HEK293 (cell line): ENCODE results near the gene VILL.
"Not testable (repeated sequence)": the region's sequence is repeated elsewhere in the genome, so short reads cannot be mapped to it uniquely, and the experiment has no call there.

Experiments used
- CTCF ChIA-PET: fragments of 350-600 bp; formaldehyde crosslinking; extraction: SDS; loops from one replicate; lab custom pipeline; 2021; ENCODE audit warnings: antibody characterized with exemption; lab: Yijun Ruan, JAX
- POLR2A ChIA-PET: fragments of 300-600 bp; formaldehyde crosslinking; extraction: SDS; loops from one replicate; lab custom pipeline; 2020; ENCODE audit warnings: antibody characterized with exemption, inconsistent platforms; lab: Yijun Ruan, JAX
- H3K27ac ChIP-seq: fragments of 200-500 bp; sonication (Bioruptor generic); 2 replicates; pipeline ENCODE4 v1.5.1; 2014; ENCODE audit warnings: low read depth, low read length, control low read depth, inconsistent platforms; ENCODE audit errors: extremely low read depth
- H3K36me3 ChIP-seq, 2 experiments: fragments of 200-500 bp in 1 of 2; sonication (Bioruptor generic) in 1 of 2; 1 replicate in 1 of 2; 2 replicates in 1 of 2; pipeline ENCODE4 v1.5.1; 2014 to 2017; ENCODE audit warnings: inconsistent platforms in 2 of 2, low read length in 2 of 2; ENCODE audit not compliant: control insufficient read depth in 2 of 2, insufficient read depth in 1 of 2
- H3K4me1 ChIP-seq: fragments of 200-500 bp; sonication (Bioruptor generic); 2 replicates; pipeline ENCODE4 v1.5.1; 2014; ENCODE audit warnings: mild to moderate bottlenecking, low read length, inconsistent platforms; ENCODE audit not compliant: control insufficient read depth, insufficient read depth
- H3K4me3 ChIP-seq: 2 replicates; pipeline ENCODE4 v1.5.1; 2011; ENCODE audit warnings: low read depth, mild to moderate bottlenecking, control low read depth, low read length, moderate library complexity
- H3K9me3 ChIP-seq: fragments of 200-500 bp; sonication (Bioruptor generic); 2 replicates; pipeline ENCODE4 v1.5.1; 2014; ENCODE audit warnings: low read depth, low read length, inconsistent platforms; ENCODE audit not compliant: control insufficient read depth, insufficient read depth
- KLF17 ChIP-seq: fragments of 450-650 bp; formaldehyde crosslinking; IDR thresholded peaks from 2 replicates; pipeline ENCODE4 v1.5.1; 2016; ENCODE audit warnings: missing biosample characterization, missing genetic modification characterization
- KLF8 ChIP-seq: fragments of 450-650 bp; formaldehyde crosslinking; IDR thresholded peaks from 2 replicates; pipeline ENCODE4 v1.5.1; 2016; ENCODE audit warnings: missing biosample characterization, missing genetic modification characterization
- REPIN1 ChIP-seq: fragments of 450-650 bp; formaldehyde crosslinking; IDR thresholded peaks from 2 replicates; pipeline ENCODE4 v1.5.1; 2017; ENCODE audit warnings: missing biosample characterization, missing genetic modification characterization, low read depth
- ZNF112 ChIP-seq: fragments of 450-650 bp; formaldehyde crosslinking; IDR thresholded peaks from 2 replicates; pipeline ENCODE4 v1.5.0; 2017; ENCODE audit warnings: missing biosample characterization, missing genetic modification characterization
- ZNF211 ChIP-seq: fragments of 450-650 bp; formaldehyde crosslinking; IDR thresholded peaks from 2 replicates; pipeline ENCODE4 v1.5.1; 2016; ENCODE audit warnings: low read depth, missing biosample characterization, missing genetic modification characterization
- ZNF24 ChIP-seq: fragments of 450-650 bp; formaldehyde crosslinking; IDR thresholded peaks from 2 replicates; pipeline ENCODE4 v1.5.1; 2016; ENCODE audit warnings: missing biosample characterization, missing genetic modification characterization
- ZNF37A ChIP-seq: fragments of 450-650 bp; IDR thresholded peaks from 2 replicates; pipeline ENCODE4 v1.5.1; 2018; ENCODE audit warnings: missing biosample characterization, missing genetic modification characterization
- ZNF398 ChIP-seq: fragments of 450-650 bp; formaldehyde crosslinking; IDR thresholded peaks from 2 replicates; pipeline ENCODE4 v1.5.1; 2017; ENCODE audit warnings: missing biosample characterization, missing genetic modification characterization
- ZNF558 ChIP-seq: fragments of 450-650 bp; formaldehyde crosslinking; IDR thresholded peaks from 2 replicates; pipeline ENCODE4 v1.5.1; 2016; ENCODE audit warnings: missing biosample characterization, missing genetic modification characterization
- ZNF654 ChIP-seq: fragments of 450-650 bp; formaldehyde crosslinking; IDR thresholded peaks from 2 replicates; pipeline ENCODE4 v1.5.1; 2016; ENCODE audit warnings: low read depth, missing biosample characterization, missing genetic modification characterization
- ZNF704 ChIP-seq: fragments of 450-650 bp; formaldehyde crosslinking; IDR thresholded peaks from 2 replicates; pipeline ENCODE4 v1.5.1; 2016; ENCODE audit warnings: missing biosample characterization, missing genetic modification characterization

The VILL gene

GRCh38 chr3:37987751-37988179 lies 2.8 kb upstream of the VILL start:
- H3K36me3 ChIP-seq = peaks cover 0 to 7% of the 10 kb centered on the region in 2 experiments; a peak in 1 of 3 replicates
- ChIA-PET POLR2A (interaction anchor here (0.6 kb wide), 1 partner anchor 25 kb away, joined by 4 read pairs; no protein-coding TSS in a partner anchor), CTCF (no interaction called here)
- H3K4me1 ChIP-seq = no peaks in the 10 kb centered on the region
- no peaks in the 10 kb centered on the region for H3K9me3 ChIP-seq
- H3K27ac ChIP-seq = no peak overlapping the region
- no peak for TF ChIP-seq ZNF211
- no peak overlapping the region for H3K4me3 ChIP-seq

GRCh38 chr3:37988376-37988775 lies 2.2 kb upstream of the VILL start:
- H3K4me3 ChIP-seq, H3K4me1 ChIP-seq, CTCF ChIA-PET, POLR2A ChIA-PET, H3K9me3 ChIP-seq, H3K36me3 ChIP-seq, H3K27ac ChIP-seq: not testable (repeated sequence)

- H3K4me1 ChIP-seq = no peaks in the 10 kb centered on the region
- H3K4me3 ChIP-seq = no peak overlapping the region
- H3K36me3 ChIP-seq = peaks cover 0 to 6% of the 10 kb centered on the region in 2 experiments; a peak in 1 of 3 replicates
- CTCF ChIA-PET = interaction anchor here (0.7 to 1.5 kb wide), 3 partner anchors 14 to 135 kb away, joined by 3 to 4 read pairs (median 4); no protein-coding TSS in a partner anchor
- TF ChIP-seq ZNF37A (tag by site-specific recombination) = no peak
- TF ChIP-seq REPIN1 (tag by site-specific recombination) = no peak
- TF ChIP-seq ZNF654 (tag by site-specific recombination) = no peak
- TF ChIP-seq, all 188 proteins: peak for 0
- POLR2A ChIA-PET = no interaction called here
- H3K9me3 ChIP-seq = no peaks in the 10 kb centered on the region
- H3K27ac ChIP-seq = no peak overlapping the region
Observed at GRCh38 chr3:37988931-37989525, 1.6 kb upstream of the VILL start.

- no peaks in the 10 kb centered on the region for H3K4me1 ChIP-seq
- no peak overlapping the region for H3K4me3 ChIP-seq
- no peak for TF ChIP-seq ZNF24
- no peak for TF ChIP-seq ZNF558
- TF ChIP-seq, all 188 proteins: peak for 0
- ChIA-PET POLR2A (no interaction called here), CTCF (interaction anchor here (0.7 to 1.5 kb wide), 5 partner anchors 14 to 136 kb away, joined by 3 to 4 read pairs (median 3); no protein-coding TSS in a partner anchor)
- H3K9me3 ChIP-seq = no peaks in the 10 kb centered on the region
- H3K36me3 ChIP-seq = no peaks in the 10 kb centered on the region
- H3K27ac ChIP-seq = no peak overlapping the region
Observed at GRCh38 chr3:37989821-37990480, 635 bp upstream of the VILL start.

- ChIA-PET CTCF (no interaction called here), POLR2A (no interaction called here)
- TF ChIP-seq ZNF398 (tag by site-specific recombination) (0 out of 2 replicates have a peak, but pooled peaks have one; percentile 57), KLF17 (tag by site-specific recombination) (no peak), KLF8 (tag by site-specific recombination) (no peak), ZNF704 (no peak), ZNF112 (no peak)
- H3K36me3 ChIP-seq = no peaks in the 10 kb centered on the region
- no peaks in the 10 kb centered on the region for H3K4me1 ChIP-seq
- no peak overlapping the region for H3K27ac ChIP-seq
- no peak overlapping the region for H3K4me3 ChIP-seq
- no peaks in the 10 kb centered on the region for H3K9me3 ChIP-seq
Observed at GRCh38 chr3:37991109-37991508, 523 bp downstream of the VILL start.
